HL-60/S4 treated with retinoic acid at 250 ng/mL for 4 days and 3 days (cell line): Measurements from ENCODE around the gene PLD1.
"Not testable (repeated sequence)": the region's sequence is repeated elsewhere in the genome, so short reads cannot be mapped to it uniquely, and the experiment has no call there.

Experiments
- in situ Hi-C: fragments of 300-500 bp; cut with MboI; formaldehyde crosslinking; loops from 2 replicates; pipeline ENCODE4 v1.7.0; 2022; ENCODE audit warnings: low sequenced_read_pairs

Gene PLD1

GRCh38 chr3:171809861-171810628 lies at the start of gene PLD1:
Gene PLD1, minus strand, starts transcription at chr3:171810483. Its CDS starts 72,432 bp downstream, at chr3:171738051.
- in situ Hi-C loops: no loop called here

DNA sequence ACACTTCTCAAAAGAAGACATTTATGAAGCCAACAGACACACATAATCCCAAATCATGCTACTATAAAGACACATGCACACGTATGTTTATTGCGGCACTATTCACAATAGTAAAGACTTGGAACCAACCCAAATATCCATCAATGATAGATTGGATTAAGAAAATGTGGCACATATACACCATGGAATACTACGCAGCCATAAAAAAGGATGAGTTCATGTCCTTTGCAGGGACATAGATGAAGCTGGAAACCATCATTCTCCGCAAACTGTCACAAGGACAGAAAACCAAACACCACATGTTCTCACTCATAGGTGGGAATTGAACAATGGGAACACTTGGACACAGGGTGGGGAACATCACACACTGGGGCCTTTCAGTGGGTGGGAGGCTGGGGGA lies 48.5 kb upstream of the PLD1 start:
- in situ Hi-C loops: not testable (repeated sequence)

DNA sequence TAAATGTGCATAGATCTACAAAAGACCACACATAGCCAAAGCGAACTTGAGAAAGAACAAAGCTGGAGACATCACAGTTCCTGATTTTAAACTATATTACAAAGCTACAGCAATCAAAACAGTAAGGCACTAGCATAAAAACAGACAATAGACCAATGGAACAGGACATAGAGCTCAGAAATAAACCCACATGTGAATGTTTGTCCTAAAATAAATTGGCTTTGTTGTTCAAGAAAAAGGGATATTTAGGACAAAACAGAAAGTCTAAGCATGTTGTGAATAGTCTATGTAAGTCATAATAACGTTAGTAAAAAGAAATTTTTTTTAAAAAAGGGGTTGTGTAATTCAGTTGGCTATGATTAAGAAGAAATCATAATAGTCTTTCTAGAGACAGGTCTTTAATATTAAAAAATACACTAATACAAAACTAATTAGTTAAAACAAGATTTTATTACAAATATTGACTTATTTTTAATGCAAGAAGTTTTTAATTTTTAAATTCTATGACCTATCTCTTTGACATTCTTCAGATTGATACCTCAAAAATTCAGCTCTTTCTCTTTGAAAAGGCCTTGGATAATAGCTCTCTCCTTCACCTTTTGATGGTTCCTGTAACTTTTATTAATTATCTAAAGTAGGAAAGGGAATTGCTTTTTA lies 44.5 kb upstream of the PLD1 start:
- in situ Hi-C loops: no loop called here

DNA sequence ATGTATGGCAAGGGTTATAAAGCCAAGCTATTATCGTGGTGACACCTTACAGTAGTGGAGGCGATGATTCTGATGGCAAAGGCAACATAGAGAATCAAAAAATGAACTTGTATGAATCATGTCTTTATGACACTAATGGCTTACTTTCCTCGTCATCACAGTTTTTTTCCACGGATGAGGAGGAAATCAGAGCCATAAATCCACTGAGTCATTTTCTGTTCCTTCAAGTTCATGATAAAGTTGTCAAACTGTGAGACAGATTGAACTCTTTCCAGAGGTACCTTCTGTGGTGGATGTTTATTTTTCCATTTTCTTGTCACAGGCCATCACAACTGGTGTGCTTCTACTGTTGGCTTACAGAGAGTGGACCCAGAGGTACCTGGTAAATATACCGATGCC lies 41.4 kb upstream of the PLD1 start:
- in situ Hi-C loops: no loop called here

- in situ Hi-C loops: no loop called here
Measured at GRCh38 chr3:171850960-171851659, 40.8 kb upstream of the PLD1 start.

GRCh38 chr3:171850320-171850959 lies 40.2 kb upstream of the PLD1 start:
- in situ Hi-C loops: no loop called here

- in situ Hi-C loops: no loop called here
Measured at GRCh38 chr3:171849617-171850319, 39.5 kb upstream of the PLD1 start.

DNA sequence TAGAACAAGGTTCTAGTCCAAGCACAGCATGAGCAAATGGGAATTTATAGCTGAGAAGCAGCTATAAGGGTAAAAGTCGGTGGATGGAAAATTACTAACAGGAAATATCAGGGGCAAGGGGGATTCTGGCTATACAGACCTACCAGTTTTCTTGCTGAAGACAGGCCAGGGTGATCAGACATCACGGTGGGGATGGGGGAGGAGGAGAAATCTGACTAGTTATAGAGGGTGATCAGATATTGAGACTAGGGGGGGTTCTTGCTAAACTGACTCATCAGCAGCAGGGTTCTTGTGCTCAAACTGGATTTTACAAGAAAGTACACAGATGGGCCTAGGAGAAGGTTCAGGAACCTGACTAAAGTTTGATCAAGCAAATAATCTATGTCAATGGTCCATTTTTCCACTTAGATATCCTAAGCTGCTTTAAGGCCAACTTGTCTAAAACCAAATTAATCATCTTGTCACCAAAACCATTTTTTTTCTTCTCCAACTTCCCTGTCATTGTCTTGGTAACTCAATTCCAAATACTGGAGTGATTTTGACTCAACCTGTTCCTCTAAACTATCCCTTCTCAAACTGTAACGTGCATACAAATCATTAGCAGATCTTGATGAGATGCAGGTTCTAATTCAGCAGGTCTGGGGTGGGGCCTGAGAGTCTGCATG lies 37.4 kb upstream of the PLD1 start:
- in situ Hi-C loops: no loop called here

- in situ Hi-C loops: no loop called here
Measured at GRCh38 chr3:171847133-171847532, 36.9 kb upstream of the PLD1 start.

GRCh38 chr3:171846597-171846996 lies 36.3 kb upstream of the PLD1 start:
- in situ Hi-C loops: no loop called here

DNA sequence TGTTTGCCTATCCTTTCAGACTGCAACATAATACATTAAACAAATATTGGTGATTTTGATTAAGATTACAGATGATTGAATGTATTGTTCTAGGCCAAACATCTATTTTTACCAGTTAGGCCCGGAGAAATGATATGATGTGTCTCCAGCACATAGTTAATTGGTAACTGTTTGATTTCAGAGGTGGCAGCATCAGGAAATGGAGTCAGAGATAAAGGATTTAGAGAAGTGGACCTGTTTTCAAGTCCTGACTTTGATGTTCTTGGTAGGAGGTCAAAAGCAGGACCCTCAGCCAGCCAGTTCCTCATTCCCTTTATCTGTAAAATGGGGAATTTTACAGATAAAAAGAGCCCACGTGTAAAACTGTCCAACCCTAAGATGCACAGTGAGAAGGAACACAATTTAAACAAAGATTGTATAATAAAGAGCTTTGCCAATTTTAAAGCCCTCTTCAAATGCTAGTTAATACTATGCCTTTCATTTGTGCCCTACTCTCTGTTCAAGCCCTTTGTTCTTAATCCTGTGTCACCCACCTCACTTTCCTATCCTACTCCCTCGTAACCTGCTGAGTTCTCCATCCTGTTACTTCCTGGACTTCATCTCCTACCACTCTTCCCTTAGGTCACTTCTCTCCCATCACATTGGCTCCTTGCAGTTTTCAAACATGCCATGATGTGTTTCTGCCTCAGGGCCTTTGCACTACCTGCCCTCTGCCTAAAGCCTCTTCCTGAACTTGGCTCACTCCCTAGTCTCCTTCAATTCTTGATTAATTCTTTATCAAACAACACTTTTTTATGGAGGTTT lies 35.4 kb upstream of the PLD1 start:
- in situ Hi-C loops: no loop called here

DNA sequence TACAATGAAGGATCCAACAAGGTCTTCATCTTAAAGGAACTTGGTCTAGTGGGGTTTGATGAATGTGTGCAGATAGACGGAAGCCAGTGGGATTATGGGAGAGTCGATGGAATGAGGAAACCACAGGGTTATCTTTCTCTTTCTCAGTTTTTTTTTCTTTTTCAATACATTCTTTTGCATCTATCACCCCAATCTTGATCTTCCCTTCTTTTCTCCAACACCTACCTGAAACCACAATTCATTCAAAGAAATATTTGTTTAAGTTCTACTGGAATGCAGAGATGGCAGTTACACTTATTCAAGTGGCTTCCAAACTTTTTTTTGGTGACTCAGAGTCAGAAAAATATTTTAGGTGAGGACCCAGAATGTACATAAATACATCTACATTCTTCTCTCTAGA lies 34.6 kb upstream of the PLD1 start:
- in situ Hi-C loops: no loop called here

DNA sequence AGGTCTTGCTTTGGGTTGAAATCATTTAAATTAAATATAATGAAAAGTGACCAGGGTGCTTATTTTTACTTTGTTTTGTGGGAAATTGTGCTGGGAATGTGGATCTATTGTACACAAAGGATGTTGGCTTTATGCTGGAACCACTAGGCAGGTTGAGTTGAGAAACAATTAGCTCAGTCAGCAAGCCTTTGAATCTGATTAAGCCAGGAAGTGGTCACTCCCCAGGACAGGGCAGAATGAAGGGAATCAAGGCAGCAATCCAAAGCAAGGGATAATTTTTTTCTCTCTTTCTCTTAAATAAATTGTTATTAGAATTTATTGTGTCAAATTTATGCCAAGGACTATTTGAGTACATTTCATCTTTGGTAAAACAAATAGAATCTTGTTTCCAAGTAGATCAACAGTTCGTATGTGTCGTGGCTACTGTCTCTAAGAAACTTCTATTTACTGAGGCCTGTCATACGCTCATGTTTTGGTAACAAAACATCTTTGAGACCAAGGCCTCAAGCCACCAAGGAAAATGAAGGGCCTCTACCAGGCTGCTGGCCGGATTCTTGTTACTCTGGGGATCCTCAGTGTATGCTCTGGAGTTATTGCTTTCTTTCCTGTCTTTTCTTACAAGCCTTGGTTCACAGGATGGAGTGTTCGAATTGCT lies 32.7 kb upstream of the PLD1 start, which contains the start of gene TMEM212:
Gene TMEM212, plus strand, starts transcription at position 486 of the 655 bp plus-strand sequence. Its CDS starts 35 bp downstream, at position 521.
- in situ Hi-C loops: no loop called here

DNA sequence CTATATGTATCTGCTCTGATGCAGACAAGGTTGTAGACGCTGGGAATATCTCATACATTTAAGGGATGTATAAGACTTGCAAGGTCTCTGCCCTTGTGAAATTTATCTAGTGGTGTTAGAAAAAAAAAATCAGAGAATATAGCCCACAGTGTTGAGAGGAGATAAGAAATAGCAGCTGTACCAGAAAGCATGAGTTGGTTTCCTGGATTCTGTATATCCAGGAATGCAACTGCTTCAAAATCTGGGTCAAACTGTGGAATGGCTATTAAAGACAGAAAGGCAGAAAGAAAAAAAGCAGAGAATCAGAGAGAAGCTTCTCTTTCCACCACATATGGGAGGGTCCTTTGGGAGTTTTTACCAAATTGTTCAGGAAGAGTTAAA lies 31.3 kb upstream of the PLD1 start:
- in situ Hi-C loops: no loop called here

DNA sequence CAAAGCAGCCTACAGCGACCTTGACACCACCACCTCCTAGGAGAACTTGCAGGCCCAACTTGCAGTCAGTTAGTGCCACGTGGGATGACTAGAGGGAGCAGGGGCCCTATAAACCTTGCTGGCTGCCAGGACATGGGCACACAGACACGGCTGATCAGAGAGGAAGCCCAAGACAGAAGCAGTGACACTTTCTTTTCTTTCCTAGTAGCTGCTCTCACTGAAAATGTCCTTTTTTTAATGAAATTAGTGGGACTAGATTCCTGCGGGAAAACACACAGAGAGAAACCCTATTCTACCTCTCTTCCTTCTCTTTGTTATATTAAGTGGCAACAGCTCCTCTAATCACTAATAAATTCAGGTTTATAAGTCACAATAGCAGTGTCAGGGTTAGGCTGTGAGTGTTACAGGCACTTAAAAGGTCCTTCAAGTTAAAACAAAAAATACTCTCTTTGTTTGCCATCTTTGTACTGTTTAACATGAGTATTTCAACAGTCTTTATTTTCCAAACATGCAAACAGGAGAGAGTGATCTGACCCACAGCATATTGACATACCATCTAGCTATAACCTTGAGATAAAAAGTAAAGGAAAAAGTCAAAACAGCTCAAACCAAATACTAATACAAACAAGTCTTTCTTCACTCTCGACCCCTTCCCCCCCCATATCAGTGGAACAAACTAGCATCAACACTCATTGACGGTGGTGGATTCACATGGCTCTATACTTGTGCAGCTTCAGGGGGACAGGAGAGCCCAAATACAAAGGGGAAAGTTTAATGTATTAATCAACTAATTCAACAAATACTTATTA lies 30.7 kb upstream of the PLD1 start:
- in situ Hi-C loops: no loop called here

DNA sequence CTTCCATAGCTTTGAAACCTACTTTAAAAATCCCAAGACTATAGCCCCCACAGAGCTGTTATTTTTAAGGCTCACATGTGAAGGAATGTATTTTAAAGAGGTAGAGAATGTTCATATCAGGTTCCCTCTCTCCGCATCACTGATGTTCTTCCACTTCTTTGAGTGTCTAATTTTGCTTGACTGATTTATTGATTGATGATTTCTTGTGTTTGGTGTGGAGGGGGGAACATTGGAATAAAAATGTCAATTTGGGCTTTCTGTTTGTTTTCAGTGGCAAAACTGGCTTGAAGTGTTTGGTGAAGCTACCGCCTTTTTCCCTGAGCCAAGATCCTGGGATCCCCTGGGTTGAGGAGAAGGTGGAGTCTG lies 30.1 kb upstream of the PLD1 start:
- in situ Hi-C loops: no loop called here

DNA sequence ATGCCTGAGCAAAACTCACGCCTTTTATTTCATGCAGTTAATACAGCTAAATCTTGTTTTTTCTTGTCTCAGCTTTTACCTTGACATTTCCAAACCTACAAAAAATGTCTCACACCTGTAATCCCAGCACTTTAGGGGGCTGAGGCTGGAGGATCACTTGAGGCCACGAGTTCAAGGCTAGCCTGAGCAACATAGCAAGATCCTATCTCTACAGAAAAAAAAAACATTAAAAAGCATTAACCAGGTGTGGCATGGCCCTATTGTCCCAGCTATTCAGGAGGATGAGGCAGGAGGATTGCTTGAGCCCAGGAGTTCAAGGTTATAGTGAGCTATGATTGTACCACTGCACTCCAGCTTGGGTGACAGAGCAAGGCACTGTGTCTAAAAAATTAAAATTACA lies 29.0 kb upstream of the PLD1 start:
- in situ Hi-C loops: no loop called here

GRCh38 chr3:171838218-171838720 lies 28.0 kb upstream of the PLD1 start:
- in situ Hi-C loops: no loop called here
